ENCODE results near the gene CEACAM5.

The CEACAM5 gene

DNA sequence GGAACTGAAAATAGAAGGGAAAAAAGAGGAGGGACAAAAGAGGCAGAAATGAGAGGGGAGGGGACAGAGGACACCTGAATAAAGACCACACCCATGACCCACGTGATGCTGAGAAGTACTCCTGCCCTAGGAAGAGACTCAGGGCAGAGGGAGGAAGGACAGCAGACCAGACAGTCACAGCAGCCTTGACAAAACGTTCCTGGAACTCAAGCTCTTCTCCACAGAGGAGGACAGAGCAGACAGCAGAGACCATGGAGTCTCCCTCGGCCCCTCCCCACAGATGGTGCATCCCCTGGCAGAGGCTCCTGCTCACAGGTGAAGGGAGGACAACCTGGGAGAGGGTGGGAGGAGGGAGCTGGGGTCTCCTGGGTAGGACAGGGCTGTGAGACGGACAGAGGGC, at the start of gene CEACAM5:
TSS of gene CEACAM5 (plus strand) at position 146 of the 400 bp plus-strand sequence. CDS start at position 252, 106 bp downstream.
- peak; percentile 62 for DNase-seq

GRCh38 chr19:41666075-41666474, 42.4 kb upstream of the CEACAM5 start:
- no peak for DNase-seq

DNA sequence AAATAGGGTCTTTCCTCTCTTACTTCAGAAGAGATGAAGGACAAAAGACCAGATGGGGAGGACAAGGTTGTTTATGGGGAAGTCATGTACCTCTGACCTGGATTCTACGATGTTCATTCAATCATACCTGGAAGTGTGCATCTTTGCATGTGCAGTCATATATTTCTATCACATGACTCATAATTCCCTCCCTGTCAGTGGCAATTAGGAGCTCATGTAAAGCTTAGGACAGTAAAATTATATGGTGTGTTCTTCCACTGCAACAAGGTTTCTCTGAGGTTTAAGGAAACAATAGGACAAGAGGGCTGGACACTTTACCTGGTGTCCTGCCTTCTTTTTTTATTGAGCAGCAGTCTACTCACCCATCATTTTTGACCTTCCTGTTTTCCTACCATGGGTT, 40.1 kb upstream of the CEACAM5 start:
- DNase-seq, result no peak

DNA sequence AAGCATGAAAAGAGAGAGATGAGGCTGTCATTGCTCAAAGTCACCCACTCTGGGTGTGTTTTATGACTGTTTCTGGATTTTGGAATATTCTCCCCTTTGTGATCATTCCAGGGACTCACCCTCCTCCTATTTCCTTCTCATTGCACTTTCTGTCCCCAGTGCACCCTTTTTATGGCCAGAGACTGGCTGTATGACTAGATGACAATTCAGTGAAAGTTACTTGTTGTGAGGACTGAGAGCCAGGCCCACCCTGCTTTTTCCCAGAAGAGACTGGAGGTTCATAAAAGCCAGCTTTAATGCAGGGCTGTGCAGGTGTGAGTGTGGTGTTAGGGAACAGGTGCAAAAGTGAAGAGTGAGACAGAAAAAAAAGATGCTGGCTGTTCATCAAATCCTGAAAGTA, 37.7 kb upstream of the CEACAM5 start:
- no peak for DNase-seq

DNA sequence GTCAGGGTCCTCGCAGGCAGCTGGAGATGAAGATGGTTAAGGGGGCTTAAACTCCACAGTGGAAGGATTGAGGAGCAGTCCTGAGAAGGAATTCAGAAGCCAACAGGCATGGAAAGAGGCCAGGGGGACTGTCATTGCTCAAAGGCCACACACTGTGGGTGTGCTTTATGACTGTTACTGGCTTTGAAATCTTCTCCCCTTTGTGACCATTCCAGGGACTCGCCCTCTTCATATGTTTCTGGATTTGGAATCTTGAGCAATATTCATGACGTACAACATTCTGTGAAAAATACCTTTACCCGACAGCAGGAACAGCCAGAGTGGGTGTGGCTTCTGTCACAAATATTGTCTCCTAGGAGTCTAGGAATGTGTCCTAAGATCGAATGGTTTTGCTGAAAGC, 36.9 kb upstream of the CEACAM5 start:
- no peak for DNase-seq

DNA sequence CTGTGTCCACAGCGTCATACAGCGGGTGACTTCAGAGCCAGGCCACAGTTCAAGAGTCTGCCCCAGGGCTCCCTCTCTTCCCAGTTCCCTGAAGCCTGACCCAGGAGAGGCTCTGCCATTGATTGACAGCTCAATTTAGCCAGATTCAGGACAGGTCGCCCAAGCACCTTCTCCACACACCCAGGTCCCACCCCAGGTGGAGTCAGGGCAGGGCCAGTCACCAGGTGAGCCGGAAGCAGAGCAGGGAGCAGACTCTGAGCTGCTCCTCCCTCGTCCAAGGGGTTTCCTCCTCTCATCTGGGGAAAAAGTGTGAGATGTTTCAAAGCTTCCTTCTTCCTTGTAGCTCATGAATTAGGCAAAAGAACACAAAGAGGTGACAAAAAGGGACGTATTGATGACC, 26.0 kb upstream of the CEACAM5 start:
- no peak for DNase-seq

- DNase-seq, result no peak
These were observed 21.0 kb upstream of the CEACAM5 start for GRCh38 chr19:41687419-41687818.

- DNase-seq, result no peak
These were observed 20.3 kb upstream of the CEACAM5 start, which contains the start of gene CEACAM7 for GRCh38 chr19:41688098-41688497. Gene CEACAM7 (minus strand): TSS chr19:41688270. CDS start chr19:41688165, 105 bp downstream.

DNA sequence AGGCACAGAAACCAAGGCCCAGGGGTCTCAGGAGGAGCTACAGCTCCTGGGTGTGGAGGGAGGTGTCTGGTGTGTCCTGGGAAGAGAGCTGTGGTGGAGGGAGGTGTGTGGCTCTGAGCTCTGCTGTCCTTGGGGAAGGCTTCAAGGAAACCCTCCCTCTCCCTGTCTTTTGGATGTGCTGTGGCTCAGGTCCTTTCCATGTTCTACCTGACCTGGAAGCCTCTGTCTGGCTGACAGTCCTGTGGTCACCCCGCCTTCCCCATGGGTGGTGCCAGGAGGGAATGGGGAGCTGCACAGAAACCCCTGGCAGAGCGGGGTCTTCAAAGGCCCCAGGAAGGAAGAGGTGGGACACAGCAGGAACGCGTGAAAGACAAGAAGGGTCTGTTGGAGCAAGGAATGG, 19.7 kb upstream of the CEACAM5 start:
- no peak for DNase-seq

DNA sequence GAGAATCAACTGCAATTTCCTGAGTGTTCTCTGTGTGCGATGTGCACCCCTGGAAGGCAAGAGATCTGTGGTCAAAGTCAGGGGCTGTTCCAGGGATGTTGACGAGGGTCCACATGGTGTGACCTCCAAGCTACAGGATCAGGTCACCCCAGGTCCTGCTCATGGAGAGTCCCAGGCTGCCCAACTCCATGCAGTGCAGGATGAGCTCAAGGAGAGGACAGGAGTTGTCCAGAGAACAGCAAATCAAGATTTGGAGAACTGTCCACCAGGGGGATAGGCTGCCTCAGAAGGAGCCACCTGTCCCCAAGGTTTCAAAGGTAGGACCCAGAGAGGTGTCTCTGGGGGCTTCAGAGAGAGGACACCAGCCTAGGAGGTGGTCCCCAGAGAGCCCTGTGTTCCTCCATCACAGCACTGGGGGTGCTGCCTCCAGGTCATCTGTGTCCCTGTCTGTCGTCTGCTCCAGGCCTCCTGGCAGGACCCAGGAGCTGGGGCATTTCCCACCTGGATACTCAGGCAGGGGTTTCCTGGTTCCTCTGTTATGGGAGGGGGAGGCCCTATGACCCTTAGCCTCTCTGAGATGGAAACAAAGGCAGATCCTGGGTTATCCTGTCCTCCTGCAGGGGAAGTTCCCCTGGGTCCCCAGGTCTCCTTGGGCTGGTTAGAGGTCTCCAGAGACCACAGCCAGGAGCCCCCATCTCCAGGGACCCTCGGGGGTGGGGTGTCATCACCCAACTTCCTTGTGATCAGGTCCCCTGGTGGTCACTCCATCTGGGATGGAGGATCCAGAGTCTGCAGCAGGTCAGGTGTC, 18.2 kb upstream of the CEACAM5 start:
- no peak for DNase-seq

DNA sequence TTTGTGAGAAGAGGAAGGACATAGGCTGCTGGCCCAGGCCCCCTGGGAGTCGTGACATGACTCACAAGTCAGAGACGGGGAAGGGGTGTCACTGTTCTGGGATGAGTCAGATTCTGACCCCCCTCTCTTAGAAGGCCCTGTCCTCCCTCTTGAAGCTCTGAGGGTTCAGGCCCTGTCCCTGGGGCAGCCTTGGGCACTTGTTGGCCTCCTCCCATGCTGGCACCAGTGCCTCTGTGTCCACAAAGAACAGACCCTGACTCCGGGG, 17.7 kb upstream of the CEACAM5 start:
- no peak for DNase-seq

- peak; percentile 23 for DNase-seq
These were observed 17.0 kb upstream of the CEACAM5 start for GRCh38 chr19:41691268-41691970.

- DNase-seq, result no peak
These were observed 14.2 kb upstream of the CEACAM5 start for GRCh38 chr19:41694196-41694595.

DNA sequence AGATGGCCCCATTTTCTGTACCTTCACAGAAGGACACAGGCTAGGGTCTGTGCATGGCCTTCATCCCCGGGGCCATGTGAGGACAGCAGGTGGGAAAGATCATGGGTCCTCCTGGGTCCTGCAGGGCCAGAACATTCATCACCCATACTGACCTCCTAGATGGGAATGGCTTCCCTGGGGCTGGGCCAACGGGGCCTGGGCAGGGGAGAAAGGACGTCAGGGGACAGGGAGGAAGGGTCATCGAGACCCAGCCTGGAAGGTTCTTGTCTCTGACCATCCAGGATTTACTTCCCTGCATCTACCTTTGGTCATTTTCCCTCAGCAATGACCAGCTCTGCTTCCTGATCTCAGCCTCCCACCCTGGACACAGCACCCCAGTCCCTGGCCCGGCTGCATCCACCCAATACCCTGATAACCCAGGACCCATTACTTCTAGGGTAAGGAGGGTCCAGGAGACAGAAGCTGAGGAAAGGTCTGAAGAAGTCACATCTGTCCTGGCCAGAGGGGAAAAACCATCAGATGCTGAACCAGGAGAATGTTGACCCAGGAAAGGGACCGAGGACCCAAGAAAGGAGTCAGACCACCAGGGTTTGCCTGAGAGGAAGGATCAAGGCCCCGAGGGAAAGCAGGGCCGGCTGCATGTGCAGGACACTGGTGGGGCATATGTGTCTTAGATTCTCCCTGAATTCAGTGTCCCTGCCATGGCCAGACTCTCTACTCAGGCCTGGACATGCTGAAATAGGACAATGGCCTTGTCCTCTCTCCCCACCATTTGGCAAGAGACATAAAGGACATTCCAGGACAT, 13.4 kb upstream of the CEACAM5 start:
- DNase-seq, result no peak

- no peak for DNase-seq
These were observed 12.7 kb upstream of the CEACAM5 start for GRCh38 chr19:41695745-41696144.

GRCh38 chr19:41696402-41697197, 11.8 kb upstream of the CEACAM5 start:
- DNase-seq, result no peak

DNA sequence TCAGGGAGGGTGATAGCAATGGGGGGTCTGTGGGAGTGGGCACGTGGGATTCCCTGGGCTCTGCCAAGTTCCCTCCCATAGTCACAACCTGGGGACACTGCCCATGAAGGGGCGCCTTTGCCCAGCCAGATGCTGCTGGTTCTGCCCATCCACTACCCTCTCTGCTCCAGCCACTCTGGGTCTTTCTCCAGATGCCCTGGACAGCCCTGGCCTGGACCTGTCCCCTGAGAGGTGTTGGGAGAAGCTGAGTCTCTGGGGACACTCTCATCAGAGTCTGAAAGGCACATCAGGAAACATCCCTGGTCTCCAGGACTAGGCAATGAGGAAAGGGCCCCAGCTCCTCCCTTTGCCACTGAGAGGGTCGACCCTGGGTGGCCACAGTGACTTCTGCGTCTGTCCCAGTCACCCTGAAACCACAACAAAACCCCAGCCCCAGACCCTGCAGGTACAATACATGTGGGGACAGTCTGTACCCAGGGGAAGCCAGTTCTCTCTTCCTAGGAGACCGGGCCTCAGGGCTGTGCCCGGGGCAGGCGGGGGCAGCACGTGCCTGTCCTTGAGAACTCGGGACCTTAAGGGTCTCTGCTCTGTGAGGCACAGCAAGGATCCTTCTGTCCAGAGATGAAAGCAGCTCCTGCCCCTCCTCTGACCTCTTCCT, 11.1 kb upstream of the CEACAM5 start:
- DNase-seq, result no peak

DNA sequence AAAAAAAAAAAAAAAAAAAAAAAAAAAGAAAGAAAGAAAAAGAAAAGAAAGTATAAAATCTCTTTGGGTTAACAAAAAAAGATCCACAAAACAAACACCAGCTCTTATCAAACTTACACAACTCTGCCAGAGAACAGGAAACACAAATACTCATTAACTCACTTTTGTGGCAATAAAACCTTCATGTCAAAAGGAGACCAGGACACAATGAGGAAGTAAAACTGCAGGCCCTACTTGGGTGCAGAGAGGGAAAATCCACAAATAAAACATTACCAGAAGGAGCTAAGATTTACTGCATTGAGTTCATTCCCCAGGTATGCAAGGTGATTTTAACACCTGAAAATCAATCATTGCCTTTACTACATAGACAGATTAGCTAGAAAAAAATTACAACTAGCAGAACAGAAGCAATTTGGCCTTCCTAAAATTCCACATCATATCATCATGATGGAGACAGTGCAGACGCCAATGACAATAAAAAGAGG, 9.6 kb upstream of the CEACAM5 start:
- DNase-seq, result no peak

DNA sequence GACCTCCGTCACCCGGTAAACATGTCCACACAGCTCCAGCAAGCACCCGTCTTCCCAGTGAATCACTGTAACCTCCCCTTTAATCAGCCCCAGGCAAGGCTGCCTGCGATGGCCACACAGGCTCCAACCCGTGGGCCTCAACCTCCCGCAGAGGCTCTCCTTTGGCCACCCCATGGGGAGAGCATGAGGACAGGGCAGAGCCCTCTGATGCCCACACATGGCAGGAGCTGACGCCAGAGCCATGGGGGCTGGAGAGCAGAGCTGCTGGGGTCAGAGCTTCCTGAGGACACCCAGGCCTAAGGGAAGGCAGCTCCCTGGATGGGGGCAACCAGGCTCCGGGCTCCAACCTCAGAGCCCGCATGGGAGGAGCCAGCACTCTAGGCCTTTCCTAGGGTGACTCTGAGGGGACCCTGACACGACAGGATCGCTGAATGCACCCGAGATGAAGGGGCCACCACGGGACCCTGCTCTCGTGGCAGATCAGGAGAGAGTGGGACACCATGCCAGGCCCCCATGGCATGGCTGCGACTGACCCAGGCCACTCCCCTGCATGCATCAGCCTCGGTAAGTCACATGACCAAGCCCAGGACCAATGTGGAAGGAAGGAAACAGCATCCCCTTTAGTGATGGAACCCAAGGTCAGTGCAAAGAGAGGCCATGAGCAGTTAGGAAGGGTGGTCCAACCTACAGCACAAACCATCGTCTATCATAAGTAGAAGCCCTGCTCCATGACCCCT, 9.0 kb upstream of the CEACAM5 start:
- DNase-seq, result no peak

GRCh38 chr19:41699968-41700323, 8.5 kb upstream of the CEACAM5 start:
- DNase-seq, result no peak

DNA sequence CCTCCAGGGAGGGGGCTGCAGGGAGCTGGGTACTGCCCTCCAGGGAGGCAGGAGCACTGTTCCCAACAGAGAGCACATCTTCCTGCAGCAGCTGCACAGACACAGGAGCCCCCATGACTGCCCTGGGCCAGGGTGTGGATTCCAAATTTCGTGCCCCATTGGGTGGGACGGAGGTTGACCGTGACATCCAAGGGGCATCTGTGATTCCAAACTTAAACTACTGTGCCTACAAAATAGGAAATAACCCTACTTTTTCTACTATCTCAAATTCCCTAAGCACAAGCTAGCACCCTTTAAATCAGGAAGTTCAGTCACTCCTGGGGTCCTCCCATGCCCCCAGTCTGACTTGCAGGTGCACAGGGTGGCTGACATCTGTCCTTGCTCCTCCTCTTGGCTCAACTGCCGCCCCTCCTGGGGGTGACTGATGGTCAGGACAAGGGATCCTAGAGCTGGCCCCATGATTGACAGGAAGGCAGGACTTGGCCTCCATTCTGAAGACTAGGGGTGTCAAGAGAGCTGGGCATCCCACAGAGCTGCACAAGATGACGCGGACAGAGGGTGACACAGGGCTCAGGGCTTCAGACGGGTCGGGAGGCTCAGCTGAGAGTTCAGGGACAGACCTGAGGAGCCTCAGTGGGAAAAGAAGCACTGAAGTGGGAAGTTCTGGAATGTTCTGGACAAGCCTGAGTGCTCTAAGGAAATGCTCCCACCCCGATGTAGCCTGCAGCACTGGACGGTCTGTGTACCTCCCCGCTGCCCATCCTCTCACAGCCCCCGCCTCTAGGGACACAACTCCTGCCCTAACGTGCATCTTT, 7.8 kb upstream of the CEACAM5 start:
- DNase-seq, result no peak
